Measurements from ENCODE around the gene TENT4B. TPM values are rescaled to one million over a fixed set of nuclear protein-coding genes. Genes with fewer than 3 reads are reported as not detected.

Gene TENT4B
- total RNA-seq, 1 donor from 2014 or later, result 15.2 TPM

- H3K4me3 Mint-ChIP-seq, result no peak overlapping the region
- Histone ChIP-seq H3K27me3 (no peaks in the 10 kb centered on the region), H2AFZ (replicated peaks) (no peak overlapping the region), H3K27ac (no peak overlapping the region), H3K36me3 (peaks cover 5% of the 10 kb centered on the region), H3F3A (ENCODE audit: low read depth) (peaks cover 2% of the 10 kb centered on the region), H3K4me1 (no peaks in the 10 kb centered on the region), H4K20me1 (ENCODE audit: low read depth) (peaks cover 1% of the 10 kb centered on the region), H3K4me2 (no peak overlapping the region), H3K9me3 (ENCODE audit: low read depth) (no peaks in the 10 kb centered on the region), H3K9ac (no peak overlapping the region), H3K79me2 (ENCODE audit: low read depth) (no peaks in the 10 kb centered on the region), H3K4me3 (no peak overlapping the region)
- H3K36me3 Mint-ChIP-seq, result peaks cover 7% of the 10 kb centered on the region
- no peak overlapping the region for H3K27ac Mint-ChIP-seq
- H3K27me3 Mint-ChIP-seq (ENCODE audit: insufficient read depth, low read depth), result no peaks in the 10 kb centered on the region
- no peak for DNase-seq (ENCODE audit: low spot score)
- TF ChIP-seq CTCF (IDR thresholded peaks at IDR 0.05), result no peak
- no peaks in the 10 kb centered on the region for H3K9me3 Mint-ChIP-seq
- no peaks in the 10 kb centered on the region for H3K4me1 Mint-ChIP-seq
Measured at GRCh38 chr16:50216231-50216630, 63.1 kb downstream of the TENT4B start.

- no peaks in the 10 kb centered on the region for H3K4me1 ChIP-seq
- DNase-seq (ENCODE audit: low spot score), result no peak
- H3K36me3 ChIP-seq, result peaks cover 5% of the 10 kb centered on the region
- H3K4me3 ChIP-seq, result no peak overlapping the region
- H3K27ac Mint-ChIP-seq, result no peak overlapping the region
- no peaks in the 10 kb centered on the region for H3K27me3 ChIP-seq
- TF ChIP-seq CTCF (IDR thresholded peaks at IDR 0.05), result no peak
- no peak for TF ChIP-seq EZH2phosphoT487 (IDR thresholded peaks at IDR 0.05)
- no peak for TF ChIP-seq EZH2 (IDR thresholded peaks at IDR 0.05)
- H3K4me1 Mint-ChIP-seq, result no peaks in the 10 kb centered on the region
- no peak overlapping the region for H3K9ac ChIP-seq
- no peak overlapping the region for H2AFZ ChIP-seq (replicated peaks)
- no peak overlapping the region for H3K4me3 Mint-ChIP-seq
- no peak overlapping the region for H3K27ac ChIP-seq
- no peak overlapping the region for H3K4me2 ChIP-seq
- H3K79me2 ChIP-seq (ENCODE audit: low read depth), result no peaks in the 10 kb centered on the region
- no peaks in the 10 kb centered on the region for H4K20me1 ChIP-seq (ENCODE audit: low read depth)
- H3F3A ChIP-seq (ENCODE audit: low read depth), result peaks cover 3% of the 10 kb centered on the region
- H3K9me3 Mint-ChIP-seq, result no peaks in the 10 kb centered on the region
- peaks cover 8% of the 10 kb centered on the region for H3K36me3 Mint-ChIP-seq
- no peaks in the 10 kb centered on the region for H3K9me3 ChIP-seq (ENCODE audit: low read depth)
- H3K27me3 Mint-ChIP-seq (ENCODE audit: insufficient read depth, low read depth), result no peaks in the 10 kb centered on the region
Measured at GRCh38 chr16:50219402-50219975, 66.4 kb downstream of the TENT4B start.

DNA sequence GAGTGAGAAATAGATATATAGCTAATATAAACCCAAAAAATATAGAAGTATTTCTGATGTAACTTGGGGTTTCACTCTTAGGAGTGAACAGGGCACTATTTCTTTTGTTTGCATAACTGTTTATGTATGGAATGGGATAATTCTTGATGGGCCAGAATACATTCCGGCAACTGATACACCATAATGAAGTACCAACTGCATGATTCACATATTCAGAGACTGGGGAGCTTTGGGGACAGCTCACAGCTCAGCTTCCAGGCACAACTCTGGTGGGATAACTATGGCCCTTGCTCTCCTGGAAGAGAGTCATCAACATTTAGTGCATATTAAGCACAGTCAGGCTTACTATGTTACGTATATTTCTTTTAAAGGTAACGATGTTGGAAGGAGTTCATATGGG, 71.2 kb downstream of the TENT4B start:
- Histone ChIP-seq H3K9me3 (ENCODE audit: low read depth) (no peaks in the 10 kb centered on the region), H3K9ac (no peak overlapping the region), H3K36me3 (no peaks in the 10 kb centered on the region), H3K27me3 (no peaks in the 10 kb centered on the region), H3K79me2 (ENCODE audit: low read depth) (no peaks in the 10 kb centered on the region), H3K27ac (no peak overlapping the region), H4K20me1 (ENCODE audit: low read depth) (no peaks in the 10 kb centered on the region), H2AFZ (replicated peaks) (no peak overlapping the region), H3K4me2 (no peak overlapping the region), H3K4me3 (no peak overlapping the region), H3F3A (ENCODE audit: low read depth) (peaks cover 3% of the 10 kb centered on the region), H3K4me1 (no peaks in the 10 kb centered on the region)
- H3K9me3 Mint-ChIP-seq, result no peaks in the 10 kb centered on the region
- no peak overlapping the region for H3K27ac Mint-ChIP-seq
- no peak for DNase-seq (ENCODE audit: low spot score)
- no peaks in the 10 kb centered on the region for H3K27me3 Mint-ChIP-seq (ENCODE audit: insufficient read depth, low read depth)
- H3K36me3 Mint-ChIP-seq, result peaks cover 9% of the 10 kb centered on the region
- no peak overlapping the region for H3K4me3 Mint-ChIP-seq
- no peaks in the 10 kb centered on the region for H3K4me1 Mint-ChIP-seq
- TF ChIP-seq EZH2 (IDR thresholded peaks at IDR 0.05), result no peak
- TF ChIP-seq CTCF (IDR thresholded peaks at IDR 0.05), result no peak
- TF ChIP-seq EZH2phosphoT487 (IDR thresholded peaks at IDR 0.05), result no peak

Data from neural progenitor cell (in vitro differentiated cells).